Measurements from ENCODE around the gene PLOD2.

PLOD2 gene

GRCh38 chr3:146160964-146161662 is at the start of gene PLOD2:
Gene PLOD2, minus strand, starts transcription at chr3:146161184. Its CDS starts 195 bp downstream, at chr3:146160989.
- Mint-ChIP-seq H3K4me1 (peaks cover 66% of the 10 kb centered on the region), H3K36me3 (ENCODE audit: low read depth) (no peaks in the 10 kb centered on the region), H3K4me3 (peak within 1 kb of the TSS; percentile 93 to 97 (median 97)), H3K9me3 (no peaks in the 10 kb centered on the region), H3K27me3 (ENCODE audit: low read depth) (no peaks in the 10 kb centered on the region), H3K27ac (peak within 1 kb of the TSS; percentile 99)
- no peak for TF ChIP-seq CTCF (IDR thresholded peaks at IDR 0.05; ENCODE audit: unreplicated experiment in 3 of 3)

GRCh38 chr3:146209371-146209770 is 48.4 kb upstream of the PLOD2 start:
- Mint-ChIP-seq H3K36me3 (ENCODE audit: low read depth) (peaks cover 6% of the 10 kb centered on the region), H3K27ac (no peak overlapping the region), H3K9me3 (no peaks in the 10 kb centered on the region), H3K4me3 (no peak overlapping the region), H3K27me3 (ENCODE audit: low read depth) (no peaks in the 10 kb centered on the region), H3K4me1 (no peaks in the 10 kb centered on the region)
- TF ChIP-seq CTCF (IDR thresholded peaks at IDR 0.05; ENCODE audit: unreplicated experiment in 3 of 3), result no peak

- no peak overlapping the region for H3K4me3 Mint-ChIP-seq
- no peaks in the 10 kb centered on the region for H3K27me3 Mint-ChIP-seq (ENCODE audit: low read depth)
Measured at GRCh38 chr3:146203776-146204175, 42.8 kb upstream of the PLOD2 start.

GRCh38 chr3:146200461-146201220 is 39.7 kb upstream of the PLOD2 start:
- Mint-ChIP-seq H3K27me3 (ENCODE audit: low read depth) (no peaks in the 10 kb centered on the region), H3K27ac (no peak overlapping the region), H3K4me1 (no peaks in the 10 kb centered on the region), H3K4me3 (no peak overlapping the region), H3K9me3 (no peaks in the 10 kb centered on the region), H3K36me3 (ENCODE audit: low read depth) (no peaks in the 10 kb centered on the region)
- no peak for TF ChIP-seq CTCF (IDR thresholded peaks at IDR 0.05; ENCODE audit: unreplicated experiment in 3 of 3)

More at GRCh38 chr3:146203776-146204175, 42.8 kb upstream of the PLOD2 start:
- no peak for TF ChIP-seq CTCF (IDR thresholded peaks at IDR 0.05; ENCODE audit: unreplicated experiment in 3 of 3)
- no peaks in the 10 kb centered on the region for H3K9me3 Mint-ChIP-seq
- peaks cover 6% of the 10 kb centered on the region for H3K36me3 Mint-ChIP-seq (ENCODE audit: low read depth)
- H3K27ac Mint-ChIP-seq, result no peak overlapping the region
- H3K4me1 Mint-ChIP-seq, result no peaks in the 10 kb centered on the region

GRCh38 chr3:146199762-146200161 is 38.8 kb upstream of the PLOD2 start:
- no peaks in the 10 kb centered on the region for H3K36me3 Mint-ChIP-seq (ENCODE audit: low read depth)
- H3K9me3 Mint-ChIP-seq, result no peaks in the 10 kb centered on the region
- no peak overlapping the region for H3K27ac Mint-ChIP-seq
- H3K4me1 Mint-ChIP-seq, result no peaks in the 10 kb centered on the region
- no peaks in the 10 kb centered on the region for H3K27me3 Mint-ChIP-seq (ENCODE audit: low read depth)
- TF ChIP-seq CTCF (IDR thresholded peaks at IDR 0.05; ENCODE audit: unreplicated experiment in 3 of 3), result no peak
- no peak overlapping the region for H3K4me3 Mint-ChIP-seq

All from nephron (organoid).